ENCODE measurements around the gene CDH4.

GRCh38 chr20:61917474-61918145, 665.5 kb downstream of the CDH4 start:
- TF ChIP-seq ZNF792 (tag by site-specific recombination; IDR thresholded peaks at IDR 0.05) = no peak
- no peak for TF ChIP-seq ZBTB11 (tag by site-specific recombination; conservative IDR thresholded peaks at IDR 0.05; ENCODE audit: low read depth)
- no peak for TF ChIP-seq SP2 (tag by site-specific recombination; IDR thresholded peaks at IDR 0.05)
- TF ChIP-seq CTCF (tag by site-specific recombination; IDR thresholded peaks at IDR 0.05) = no peak
